HepG2 (cell line): ENCODE results near the gene ANKRD55. TPM values are rescaled to one million over a fixed set of nuclear protein-coding genes. Genes with fewer than 3 reads are reported as not detected.

ENCODE experiments used
- AGO1 ChIP-seq: fragments of 200-400 bp; formaldehyde crosslinking; IDR thresholded peaks from 2 replicates; pipeline ENCODE4 v1.6.1; 2017; ENCODE audit warnings: mild to moderate bottlenecking, low read depth, low read length, moderate library complexity; ENCODE audit not compliant: poor library complexity, severe bottlenecking
- ARNTL ChIP-seq: sonication (generic); formaldehyde crosslinking; IDR thresholded peaks from 2 replicates; pipeline ENCODE4 v1.4.0; 2020; ENCODE audit warnings: mild to moderate bottlenecking, missing genetic modification reagents
- ASH2L ChIP-seq: fragments of 300-600, 200-600 bp; sonication (generic); IDR thresholded peaks from 2 replicates; pipeline ENCODE4 v1.7.0; 2017; ENCODE audit warnings: low read depth, mild to moderate bottlenecking, moderate library complexity, mixed read lengths, low read length; ENCODE audit not compliant: insufficient read length
- EED ChIP-seq: sonication (generic); formaldehyde crosslinking; IDR thresholded peaks from 2 replicates; pipeline ENCODE4 v1.5.0; 2020; ENCODE audit warnings: mild to moderate bottlenecking, missing genetic modification reagents
- ESRRA ChIP-seq: sonication (generic); formaldehyde crosslinking; IDR thresholded peaks from 2 replicates; pipeline ENCODE4 v1.5.1; 2020; ENCODE audit warnings: mild to moderate bottlenecking, low read depth, missing genetic modification reagents
- FOXA3 ChIP-seq: IDR thresholded peaks from 2 replicates; pipeline ENCODE4 v1.6.1; 2016; ENCODE audit warnings: missing genetic modification reagents, missing compliant biosample characterization
- ISX ChIP-seq: sonication (generic); formaldehyde crosslinking; conservative IDR thresholded peaks from 2 replicates; pipeline ENCODE4 v1.5.0; 2020; ENCODE audit warnings: missing genetic modification reagents
- MEIS1 ChIP-seq: sonication (generic); formaldehyde crosslinking; IDR thresholded peaks from 2 replicates; pipeline ENCODE4 v1.9.0; 2021; ENCODE audit warnings: mild to moderate bottlenecking, missing genetic modification reagents, moderate library complexity, borderline replicate concordance
- POLR2AphosphoS5 ChIP-seq: IDR thresholded peaks from 2 replicates; pipeline ENCODE4 v1.6.1; 2012; ENCODE audit warnings: low read depth, low read length
- PRMT3 ChIP-seq: sonication (generic); formaldehyde crosslinking; IDR thresholded peaks from 2 replicates; pipeline ENCODE4 v1.8.1; 2022; ENCODE audit warnings: low read depth, mild to moderate bottlenecking, moderate library complexity, missing genetic modification reagents, borderline replicate concordance
- SAP130 ChIP-seq: IDR thresholded peaks from 2 replicates; pipeline ENCODE4 v1.6.1; 2016; ENCODE audit warnings: low read depth
- SMYD3 ChIP-seq: sonication (generic); formaldehyde crosslinking; IDR thresholded peaks from 2 replicates; pipeline ENCODE4 v1.8.1; 2023; ENCODE audit warnings: mild to moderate bottlenecking, missing genetic modification reagents
- TSC22D2 ChIP-seq: sonication (generic); formaldehyde crosslinking; IDR thresholded peaks from 2 replicates; pipeline ENCODE4 v1.5.1; 2020; ENCODE audit warnings: missing genetic modification reagents, mild to moderate bottlenecking, borderline replicate concordance
- ZFP1 ChIP-seq: IDR thresholded peaks from 2 replicates; pipeline ENCODE4 v1.6.1; 2016
- ZNF333 ChIP-seq: sonication (generic); formaldehyde crosslinking; IDR thresholded peaks from 2 replicates; pipeline ENCODE4 v1.4.0; 2020; ENCODE audit warnings: mild to moderate bottlenecking, missing genetic modification reagents, borderline replicate concordance
- ZNF782 ChIP-seq: sonication (generic); formaldehyde crosslinking; IDR thresholded peaks from 2 replicates; pipeline ENCODE4 v1.4.0; 2020; ENCODE audit warnings: missing genetic modification reagents, mild to moderate bottlenecking, borderline replicate concordance
- polyA plus RNA-seq, 8 experiments: library from polyadenylated mRNA; depleted of rRNA in 3 of 8; stranded (reverse) in 7 of 8; unstranded in 1 of 8; fragments of >200 nt; fragmentation: Illumina TruSeq in 4 of 8; extraction: Trizol in 4 of 8; gene quantifications; 2 replicates each; pipeline versions ENCODE4 v1.2.1 to v1.2.3, GENCODE V29; 2011 to 2016; ENCODE audit warnings: low read depth in 4 of 8, missing spikeins in 1 of 8, mixed read lengths in 1 of 8; ENCODE audit not compliant: insufficient read depth in 1 of 8
- total RNA-seq, 5 experiments: library from RNA; depleted of rRNA; stranded (reverse); fragments of >200 nt; fragmentation: Illumina TruSeq; extraction: Trizol; gene quantifications; 2 replicates each; pipeline ENCODE4 v1.2.3, GENCODE V29; 2016; ENCODE audit warnings: low read depth in 1 of 5
- TF ChIP-seq, protein P1 (sequence below): IDR thresholded peaks from 2 replicates; pipeline ENCODE4 v1.6.1; 2016; ENCODE audit warnings: low read depth, missing genetic modification reagents, missing compliant biosample characterization
- TF ChIP-seq, protein P2 (sequence below): sonication (generic); formaldehyde crosslinking; IDR thresholded peaks from 2 replicates; pipeline ENCODE4 v1.4.0; 2020; ENCODE audit warnings: mild to moderate bottlenecking, missing genetic modification reagents
- TF ChIP-seq, protein P3 (sequence below): IDR thresholded peaks from 2 replicates; pipeline ENCODE4 v1.6.1; 2016

Gene ANKRD55
- total and polyA plus RNA-seq, 2 of the 13 experiments (the other 11 are each of a cell fraction or from before 2014, with no cell fraction given), result 0.11 to 0.28 TPM

GRCh38 chr5:56215019-56215830 is 17.9 kb downstream of the ANKRD55 start (continued):
- TF ChIP-seq, protein P1, sequence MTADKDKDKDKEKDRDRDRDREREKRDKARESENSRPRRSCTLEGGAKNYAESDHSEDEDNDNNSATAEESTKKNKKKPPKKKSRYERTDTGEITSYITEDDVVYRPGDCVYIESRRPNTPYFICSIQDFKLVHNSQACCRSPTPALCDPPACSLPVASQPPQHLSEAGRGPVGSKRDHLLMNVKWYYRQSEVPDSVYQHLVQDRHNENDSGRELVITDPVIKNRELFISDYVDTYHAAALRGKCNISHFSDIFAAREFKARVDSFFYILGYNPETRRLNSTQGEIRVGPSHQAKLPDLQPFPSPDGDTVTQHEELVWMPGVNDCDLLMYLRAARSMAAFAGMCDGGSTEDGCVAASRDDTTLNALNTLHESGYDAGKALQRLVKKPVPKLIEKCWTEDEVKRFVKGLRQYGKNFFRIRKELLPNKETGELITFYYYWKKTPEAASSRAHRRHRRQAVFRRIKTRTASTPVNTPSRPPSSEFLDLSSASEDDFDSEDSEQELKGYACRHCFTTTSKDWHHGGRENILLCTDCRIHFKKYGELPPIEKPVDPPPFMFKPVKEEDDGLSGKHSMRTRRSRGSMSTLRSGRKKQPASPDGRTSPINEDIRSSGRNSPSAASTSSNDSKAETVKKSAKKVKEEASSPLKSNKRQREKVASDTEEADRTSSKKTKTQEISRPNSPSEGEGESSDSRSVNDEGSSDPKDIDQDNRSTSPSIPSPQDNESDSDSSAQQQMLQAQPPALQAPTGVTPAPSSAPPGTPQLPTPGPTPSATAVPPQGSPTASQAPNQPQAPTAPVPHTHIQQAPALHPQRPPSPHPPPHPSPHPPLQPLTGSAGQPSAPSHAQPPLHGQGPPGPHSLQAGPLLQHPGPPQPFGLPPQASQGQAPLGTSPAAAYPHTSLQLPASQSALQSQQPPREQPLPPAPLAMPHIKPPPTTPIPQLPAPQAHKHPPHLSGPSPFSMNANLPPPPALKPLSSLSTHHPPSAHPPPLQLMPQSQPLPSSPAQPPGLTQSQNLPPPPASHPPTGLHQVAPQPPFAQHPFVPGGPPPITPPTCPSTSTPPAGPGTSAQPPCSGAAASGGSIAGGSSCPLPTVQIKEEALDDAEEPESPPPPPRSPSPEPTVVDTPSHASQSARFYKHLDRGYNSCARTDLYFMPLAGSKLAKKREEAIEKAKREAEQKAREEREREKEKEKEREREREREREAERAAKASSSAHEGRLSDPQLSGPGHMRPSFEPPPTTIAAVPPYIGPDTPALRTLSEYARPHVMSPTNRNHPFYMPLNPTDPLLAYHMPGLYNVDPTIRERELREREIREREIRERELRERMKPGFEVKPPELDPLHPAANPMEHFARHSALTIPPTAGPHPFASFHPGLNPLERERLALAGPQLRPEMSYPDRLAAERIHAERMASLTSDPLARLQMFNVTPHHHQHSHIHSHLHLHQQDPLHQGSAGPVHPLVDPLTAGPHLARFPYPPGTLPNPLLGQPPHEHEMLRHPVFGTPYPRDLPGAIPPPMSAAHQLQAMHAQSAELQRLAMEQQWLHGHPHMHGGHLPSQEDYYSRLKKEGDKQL (CRISPR knock-in tag), result no peak
- TF ChIP-seq SAP130 (CRISPR knock-in tag), result peak; percentile 28; the same call in 1 of the 2 replicates
- TF ChIP-seq MEIS1 (CRISPR knock-in tag), result no peak
- TF ChIP-seq SMYD3 (CRISPR knock-in tag), result no peak
- TF ChIP-seq, protein P2, sequence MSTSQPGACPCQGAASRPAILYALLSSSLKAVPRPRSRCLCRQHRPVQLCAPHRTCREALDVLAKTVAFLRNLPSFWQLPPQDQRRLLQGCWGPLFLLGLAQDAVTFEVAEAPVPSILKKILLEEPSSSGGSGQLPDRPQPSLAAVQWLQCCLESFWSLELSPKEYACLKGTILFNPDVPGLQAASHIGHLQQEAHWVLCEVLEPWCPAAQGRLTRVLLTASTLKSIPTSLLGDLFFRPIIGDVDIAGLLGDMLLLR (CRISPR knock-in tag), result no peak
- TF ChIP-seq ARNTL (CRISPR knock-in tag), result no peak
- TF ChIP-seq FOXA3 (CRISPR knock-in tag), result peak; percentile 43; the same call in 1 of the 2 replicates
- no peak for TF ChIP-seq ISX (CRISPR knock-in tag)
- TF ChIP-seq PRMT3, result no peak
- TF ChIP-seq, protein P3, sequence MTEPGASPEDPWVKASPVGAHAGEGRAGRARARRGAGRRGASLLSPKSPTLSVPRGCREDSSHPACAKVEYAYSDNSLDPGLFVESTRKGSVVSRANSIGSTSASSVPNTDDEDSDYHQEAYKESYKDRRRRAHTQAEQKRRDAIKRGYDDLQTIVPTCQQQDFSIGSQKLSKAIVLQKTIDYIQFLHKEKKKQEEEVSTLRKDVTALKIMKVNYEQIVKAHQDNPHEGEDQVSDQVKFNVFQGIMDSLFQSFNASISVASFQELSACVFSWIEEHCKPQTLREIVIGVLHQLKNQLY (CRISPR knock-in tag), result no peak
- TF ChIP-seq POLR2AphosphoS5, result no peak
- peak; percentile 84 for TF ChIP-seq ESRRA (CRISPR knock-in tag)
- no peak for TF ChIP-seq AGO1
- no peak for TF ChIP-seq TSC22D2 (CRISPR knock-in tag)
- TF ChIP-seq ASH2L, result no peak
- TF ChIP-seq EED (CRISPR knock-in tag), result no peak
- TF ChIP-seq ZNF782, result no peak
- TF ChIP-seq ZNF333 (CRISPR knock-in tag), result no peak
- TF ChIP-seq ZFP1, result no peak
